ENCODE measurements around the gene GPR137. TPM values are rescaled to one million over a fixed set of nuclear protein-coding genes. Genes with fewer than 3 reads are reported as not detected.

GPR137 gene
- total and polyA plus RNA-seq, 2 experiments from 2014 or later = 25.2 to 63.9 TPM

GRCh38 chr11:64266339-64266738, 19.3 kb upstream of the GPR137 start:
- Histone ChIP-seq H2AFZ (no peak overlapping the region), H3K9me3 (ENCODE audit: low read depth) (no peaks in the 10 kb centered on the region), H3K4me3 (no peak overlapping the region), H3K36me3 (replicated peaks; ENCODE audit: insufficient read depth, low read depth) (no peaks in the 10 kb centered on the region), H3K4me1 (ENCODE audit: insufficient read depth) (peaks cover 12% of the 10 kb centered on the region), H3K27ac (no peak overlapping the region), H3K4me2 (no peak overlapping the region), H3K27me3 (no peaks in the 10 kb centered on the region), H4K20me1 (ENCODE audit: insufficient read depth, poor library complexity, severe bottlenecking) (no peaks in the 10 kb centered on the region), H3K79me2 (no peaks in the 10 kb centered on the region), H3K9me2 (replicated peaks; ENCODE audit: insufficient read depth) (no peaks in the 10 kb centered on the region)
- WGBS (ENCODE audit: low lambda C conversion rate, missing lambda C conversion rate) = 92% methylated on average over 15 of the region's 15 CpGs
- no peak for TF ChIP-seq EZH2 (IDR thresholded peaks at IDR 0.05; ENCODE audit: borderline replicate concordance)
- no peak for TF ChIP-seq CTCF (IDR thresholded peaks at IDR 0.05; ENCODE audit: poor library complexity)
- TF ChIP-seq EZH2phosphoT487 (IDR thresholded peaks at IDR 0.05; ENCODE audit: low read depth, severe bottlenecking, unreplicated experiment) = no peak
- no peak for DNase-seq (ENCODE audit: low spot score)

GRCh38 chr11:64267207-64267945, 18.3 kb upstream of the GPR137 start:
- H4K20me1 ChIP-seq (ENCODE audit: insufficient read depth, poor library complexity, severe bottlenecking) = no peaks in the 10 kb centered on the region
- H3K79me2 ChIP-seq = peaks cover 8% of the 10 kb centered on the region
- no peaks in the 10 kb centered on the region for H3K9me3 ChIP-seq (ENCODE audit: low read depth)
- no peaks in the 10 kb centered on the region for H3K9me2 ChIP-seq (replicated peaks; ENCODE audit: insufficient read depth)
- H3K27me3 ChIP-seq = no peaks in the 10 kb centered on the region
- no peak overlapping the region for H2AFZ ChIP-seq
- DNase-seq (ENCODE audit: low spot score) = no peak
- TF ChIP-seq EZH2phosphoT487 (IDR thresholded peaks at IDR 0.05; ENCODE audit: low read depth, severe bottlenecking, unreplicated experiment) (no peak), CTCF (IDR thresholded peaks at IDR 0.05; ENCODE audit: poor library complexity) (no peak), EZH2 (IDR thresholded peaks at IDR 0.05; ENCODE audit: borderline replicate concordance) (no peak)
- H3K36me3 ChIP-seq (replicated peaks; ENCODE audit: insufficient read depth, low read depth) = no peaks in the 10 kb centered on the region
- no peak overlapping the region for H3K4me2 ChIP-seq
- H3K27ac ChIP-seq = peak overlapping the region; percentile 87
- 92% methylated on average over 27 of the region's 27 CpGs for WGBS (ENCODE audit: low lambda C conversion rate, missing lambda C conversion rate)
- H3K4me1 ChIP-seq (ENCODE audit: insufficient read depth) = peaks cover 20% of the 10 kb centered on the region
- no peak overlapping the region for H3K4me3 ChIP-seq

GRCh38 chr11:64268025-64268892, 17.4 kb upstream of the GPR137 start:
- Histone ChIP-seq H3K4me2 (peak overlapping the region; percentile 83), H3K4me3 (peak overlapping the region; percentile 15), H3K9me3 (ENCODE audit: low read depth) (no peaks in the 10 kb centered on the region), H2AFZ (no peak overlapping the region), H3K9me2 (replicated peaks; ENCODE audit: insufficient read depth) (no peaks in the 10 kb centered on the region), H4K20me1 (ENCODE audit: insufficient read depth, poor library complexity, severe bottlenecking) (no peaks in the 10 kb centered on the region), H3K4me1 (ENCODE audit: insufficient read depth) (peaks cover 26% of the 10 kb centered on the region), H3K27ac (peak overlapping the region; percentile 87), H3K79me2 (peaks cover 17% of the 10 kb centered on the region), H3K27me3 (no peaks in the 10 kb centered on the region), H3K36me3 (replicated peaks; ENCODE audit: insufficient read depth, low read depth) (no peaks in the 10 kb centered on the region)
- TF ChIP-seq EZH2 (IDR thresholded peaks at IDR 0.05; ENCODE audit: borderline replicate concordance) (no peak), CTCF (IDR thresholded peaks at IDR 0.05; ENCODE audit: poor library complexity) (no peak)
- 63% methylated on average over 22 of the region's 23 CpGs for WGBS (ENCODE audit: low lambda C conversion rate, missing lambda C conversion rate)
- DNase-seq (ENCODE audit: low spot score) = peak; percentile 71

Data from hepatocyte (in vitro differentiated cells).